Stimulated activated CD4-positive, alpha-beta T cell treated with anti-CD3 and anti-CD28 coated beads, Interleukin-15, amount 100 ng/mL, for 1 hour (primary cell): ENCODE results near the gene SPDYE4.

Experiments
- DNase-seq, 2 donors: peaks; one replicate each; pipeline ENCODE4 v3.0.0-alpha.2; 2020; ENCODE audit warnings: low read depth in 1 of 2, low spot score in 1 of 2

SPDYE4 gene

GRCh38 chr17:8713315-8713714 is 45.0 kb downstream of the SPDYE4 start:
- no peak for DNase-seq

GRCh38 chr17:8712698-8713097 is 45.6 kb downstream of the SPDYE4 start:
- DNase-seq: no peak

- DNase-seq: no peak
Measured at GRCh38 chr17:8711291-8711690, 47.1 kb downstream of the SPDYE4 start.

GRCh38 chr17:8710813-8711212 is 47.5 kb downstream of the SPDYE4 start:
- DNase-seq: no peak

GRCh38 chr17:8709006-8709405 is 49.3 kb downstream of the SPDYE4 start:
- DNase-seq: no peak

GRCh38 chr17:8708025-8708461 is 50.3 kb downstream of the SPDYE4 start:
- no peak for DNase-seq

GRCh38 chr17:8707332-8708024 is 50.9 kb downstream of the SPDYE4 start:
- DNase-seq: no peak

- DNase-seq: no peak
Measured at GRCh38 chr17:8706431-8706830, 51.9 kb downstream of the SPDYE4 start.

GRCh38 chr17:8705427-8705826 is 52.9 kb downstream of the SPDYE4 start:
- DNase-seq: no peak

- no peak for DNase-seq
Measured at GRCh38 chr17:8703001-8703400, 55.3 kb downstream of the SPDYE4 start.

GRCh38 chr17:8701754-8702153 is 56.6 kb downstream of the SPDYE4 start:
- DNase-seq: no peak

- DNase-seq: no peak
Measured at GRCh38 chr17:8701221-8701620, 57.1 kb downstream of the SPDYE4 start.
